Mesothelial cell of epicardium (in vitro differentiated cells): ENCODE results near the gene TERC. TPM values are rescaled to one million over a fixed set of nuclear protein-coding genes. Genes with fewer than 3 reads are reported as not detected.
A peak's percentile ranks its signal among the peaks of the same experiment; 100 is the strongest.

ENCODE experiments used
- DNase-seq, 2 experiments: peaks; one replicate each; pipeline ENCODE4 v3.0.0; 2021; ENCODE audit warnings: low spot score in 2 of 2; ENCODE audit not compliant: unreplicated experiment in 2 of 2
- H3K27ac Mint-ChIP-seq: 2 replicates; pipeline ENCODE4 v1.8.0; 2021; ENCODE audit warnings: mixed read lengths
- H3K27me3 Mint-ChIP-seq: 2 replicates; pipeline ENCODE4 v1.8.0; 2021; ENCODE audit warnings: low read depth, mixed read lengths
- H3K36me3 Mint-ChIP-seq: 2 replicates; pipeline ENCODE4 v1.8.0; 2021; ENCODE audit warnings: mixed read lengths
- H3K4me1 Mint-ChIP-seq: 2 replicates; pipeline ENCODE4 v1.8.0; 2021; ENCODE audit warnings: mixed read lengths
- H3K4me3 Mint-ChIP-seq: 2 replicates; pipeline ENCODE4 v1.8.0; 2021; ENCODE audit warnings: mild to moderate bottlenecking, moderate library complexity, mixed read lengths
- H3K9me3 Mint-ChIP-seq: 2 replicates; pipeline ENCODE4 v1.8.0; 2021; ENCODE audit warnings: mixed read lengths
- total RNA-seq: library from RNA; stranded (reverse); gene quantifications from 3 replicates; pipeline ENCODE4 v1.2.1, GENCODE V29; 2021
- TF ChIP-seq, protein P1 (sequence below): fragments of 200-600 bp; sonication (generic); IDR thresholded peaks from one replicate; pipeline ENCODE4 v1.5.0; 2021; ENCODE audit warnings: antibody characterized with exemption; ENCODE audit not compliant: unreplicated experiment

TERC gene
- total RNA-seq, 1 donor from 2014 or later, result 11.8 TPM

DNA sequence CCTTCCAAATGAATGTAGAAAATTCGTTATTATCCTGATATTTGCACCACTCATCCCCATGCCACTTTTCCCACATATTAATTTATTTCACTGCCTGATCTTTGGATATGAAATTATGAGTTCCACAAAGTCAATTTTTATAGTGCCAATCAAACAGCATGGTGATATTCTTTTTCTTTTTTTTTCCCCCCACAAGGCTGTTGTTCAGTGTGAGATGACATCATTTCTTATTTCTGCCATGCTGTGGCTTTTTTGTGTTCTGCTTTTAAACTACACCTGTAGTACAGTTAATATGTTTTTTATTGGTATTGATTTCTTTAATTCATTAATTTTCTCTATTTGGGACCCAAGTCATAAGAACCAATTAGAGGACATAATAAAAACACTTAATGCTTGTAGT is 22.9 kb upstream of the TERC start:
- H3K4me3 Mint-ChIP-seq, result no peak overlapping the region
- no peaks in the 10 kb centered on the region for H3K9me3 Mint-ChIP-seq
- no peaks in the 10 kb centered on the region for H3K27me3 Mint-ChIP-seq
- TF ChIP-seq, protein P1, sequence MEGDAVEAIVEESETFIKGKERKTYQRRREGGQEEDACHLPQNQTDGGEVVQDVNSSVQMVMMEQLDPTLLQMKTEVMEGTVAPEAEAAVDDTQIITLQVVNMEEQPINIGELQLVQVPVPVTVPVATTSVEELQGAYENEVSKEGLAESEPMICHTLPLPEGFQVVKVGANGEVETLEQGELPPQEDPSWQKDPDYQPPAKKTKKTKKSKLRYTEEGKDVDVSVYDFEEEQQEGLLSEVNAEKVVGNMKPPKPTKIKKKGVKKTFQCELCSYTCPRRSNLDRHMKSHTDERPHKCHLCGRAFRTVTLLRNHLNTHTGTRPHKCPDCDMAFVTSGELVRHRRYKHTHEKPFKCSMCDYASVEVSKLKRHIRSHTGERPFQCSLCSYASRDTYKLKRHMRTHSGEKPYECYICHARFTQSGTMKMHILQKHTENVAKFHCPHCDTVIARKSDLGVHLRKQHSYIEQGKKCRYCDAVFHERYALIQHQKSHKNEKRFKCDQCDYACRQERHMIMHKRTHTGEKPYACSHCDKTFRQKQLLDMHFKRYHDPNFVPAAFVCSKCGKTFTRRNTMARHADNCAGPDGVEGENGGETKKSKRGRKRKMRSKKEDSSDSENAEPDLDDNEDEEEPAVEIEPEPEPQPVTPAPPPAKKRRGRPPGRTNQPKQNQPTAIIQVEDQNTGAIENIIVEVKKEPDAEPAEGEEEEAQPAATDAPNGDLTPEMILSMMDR, result no peak
- peaks cover 15% of the 10 kb centered on the region for H3K36me3 Mint-ChIP-seq
- no peaks in the 10 kb centered on the region for H3K4me1 Mint-ChIP-seq
- no peak overlapping the region for H3K27ac Mint-ChIP-seq
- DNase-seq, result no peak

DNA sequence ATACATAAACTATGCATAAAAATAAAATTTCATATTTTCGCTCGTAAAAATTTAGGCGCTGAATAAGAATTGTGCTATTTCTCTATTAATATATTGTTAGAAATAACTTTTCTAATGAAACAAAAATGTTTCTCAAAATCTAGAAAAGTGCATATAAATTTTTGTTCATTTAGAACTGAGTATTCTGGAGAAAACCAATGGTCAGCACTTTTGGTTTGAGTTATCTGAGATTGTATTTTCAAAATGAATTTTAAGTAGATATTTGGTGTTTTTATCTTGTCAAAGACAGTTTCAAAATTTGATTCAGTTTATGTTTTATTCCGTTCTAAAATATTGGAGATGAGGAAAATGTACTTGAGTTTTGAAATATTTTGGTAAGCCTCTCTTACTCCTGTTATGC is 22.3 kb upstream of the TERC start:
- Mint-ChIP-seq H3K27ac (no peak overlapping the region), H3K9me3 (no peaks in the 10 kb centered on the region), H3K27me3 (no peaks in the 10 kb centered on the region), H3K4me3 (no peak overlapping the region), H3K36me3 (peaks cover 10% of the 10 kb centered on the region), H3K4me1 (no peaks in the 10 kb centered on the region)
- DNase-seq, result no peak
- TF ChIP-seq, protein P1, result no peak

DNA sequence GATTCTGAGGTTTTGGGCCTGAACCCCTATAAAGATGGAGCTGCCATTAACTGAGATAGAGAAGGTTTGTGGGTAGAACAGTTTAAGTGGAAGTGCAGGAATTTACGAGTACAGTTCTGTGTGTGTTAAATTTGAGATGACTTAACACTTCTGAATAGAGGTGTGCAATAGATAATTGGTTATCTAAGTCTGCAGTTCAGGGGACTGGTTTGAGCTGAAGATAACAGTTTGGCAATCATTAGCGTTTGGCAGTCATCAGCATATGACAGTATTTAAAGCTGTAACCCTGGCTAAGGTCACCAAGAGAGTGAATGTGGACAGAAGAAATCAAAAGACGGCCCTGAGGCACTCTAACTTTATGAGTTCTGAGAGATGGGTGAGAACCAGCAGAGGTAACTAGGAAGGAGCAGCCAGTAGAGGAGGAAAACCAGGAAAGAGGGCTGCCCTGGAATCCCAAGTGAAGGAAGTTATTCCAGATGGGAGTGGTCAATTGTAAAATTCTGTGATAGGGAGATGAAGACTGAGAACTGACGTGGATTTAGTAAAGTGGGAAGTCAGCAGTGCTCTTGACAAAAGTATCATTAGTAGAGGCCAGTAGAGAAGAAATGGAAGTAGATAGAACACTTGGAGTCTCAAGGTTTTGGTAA is 16.5 kb upstream of the TERC start:
- no peak for DNase-seq
- Mint-ChIP-seq H3K27ac (no peak overlapping the region), H3K27me3 (no peaks in the 10 kb centered on the region), H3K4me3 (no peak overlapping the region), H3K9me3 (no peaks in the 10 kb centered on the region), H3K4me1 (peaks cover under 1% of the 10 kb centered on the region), H3K36me3 (peaks cover 26% of the 10 kb centered on the region)
- TF ChIP-seq, protein P1, result no peak

DNA sequence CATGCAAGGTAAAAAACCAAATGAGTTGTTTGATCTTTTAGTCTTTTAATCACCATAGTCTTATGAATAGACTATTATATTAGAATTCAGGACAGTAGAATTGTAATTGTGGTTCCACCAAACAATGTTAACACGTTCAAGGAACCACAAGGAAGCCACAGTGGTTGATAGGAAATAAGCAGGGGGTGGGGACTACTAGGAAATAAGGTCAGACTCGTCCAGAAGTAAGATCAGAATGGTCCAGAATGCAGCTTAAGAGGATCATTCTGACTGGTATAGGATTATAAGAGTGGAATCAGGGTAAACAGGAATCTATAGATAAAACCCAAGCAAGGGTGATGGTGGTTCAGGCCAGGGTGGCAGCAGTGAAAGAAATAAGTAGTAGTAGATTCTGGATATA is 15.9 kb upstream of the TERC start:
- Mint-ChIP-seq H3K27ac (no peak overlapping the region), H3K4me3 (no peak overlapping the region), H3K27me3 (no peaks in the 10 kb centered on the region), H3K36me3 (peaks cover 26% of the 10 kb centered on the region), H3K9me3 (no peaks in the 10 kb centered on the region), H3K4me1 (peaks cover 6% of the 10 kb centered on the region)
- no peak for DNase-seq
- TF ChIP-seq, protein P1, result no peak

DNA sequence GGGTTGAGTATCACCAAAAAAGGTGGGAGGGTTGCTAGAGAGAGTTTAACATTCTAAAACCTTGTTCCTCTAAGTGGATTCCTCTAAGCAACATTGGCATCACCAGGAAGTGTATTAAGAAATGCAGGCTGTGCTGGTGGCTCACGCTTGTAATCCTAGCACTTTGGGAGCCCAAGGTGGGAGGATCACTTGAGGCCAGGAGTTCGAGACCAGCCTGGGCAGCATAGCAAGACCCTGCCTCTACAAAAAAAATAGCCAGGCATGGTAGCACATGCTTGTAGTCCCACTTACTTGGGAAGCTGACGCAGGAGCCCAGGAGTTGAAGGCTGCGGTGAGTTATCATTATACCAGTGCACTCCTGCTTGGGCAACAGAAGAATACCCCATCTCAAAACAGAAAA is 13.0 kb upstream of the TERC start:
- peaks cover 24% of the 10 kb centered on the region for H3K36me3 Mint-ChIP-seq
- no peak overlapping the region for H3K4me3 Mint-ChIP-seq
- peaks cover 25% of the 10 kb centered on the region for H3K4me1 Mint-ChIP-seq
- no peaks in the 10 kb centered on the region for H3K9me3 Mint-ChIP-seq
- no peak overlapping the region for H3K27ac Mint-ChIP-seq
- DNase-seq, result no peak
- no peaks in the 10 kb centered on the region for H3K27me3 Mint-ChIP-seq
- TF ChIP-seq, protein P1, result no peak

DNA sequence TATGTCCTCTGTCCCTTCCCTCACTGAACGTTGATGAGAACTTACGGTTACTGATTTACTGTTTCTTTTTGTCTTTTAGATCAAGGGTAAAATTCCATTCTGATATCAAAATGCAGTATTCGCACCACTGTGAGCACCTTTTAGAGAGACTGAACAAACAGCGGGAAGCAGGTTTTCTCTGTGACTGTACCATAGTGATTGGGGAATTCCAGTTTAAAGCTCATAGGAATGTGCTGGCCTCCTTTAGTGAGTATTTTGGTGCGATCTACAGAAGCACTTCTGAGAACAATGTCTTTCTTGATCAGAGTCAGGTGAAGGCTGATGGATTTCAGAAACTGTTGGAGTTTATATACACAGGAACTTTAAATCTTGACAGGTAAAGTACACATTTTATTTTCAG is 9.3 kb upstream of the TERC start:
- Mint-ChIP-seq H3K4me3 (peak overlapping the region; percentile 96), H3K27ac (peak overlapping the region; percentile 99), H3K27me3 (no peaks in the 10 kb centered on the region), H3K9me3 (no peaks in the 10 kb centered on the region), H3K4me1 (peaks cover 33% of the 10 kb centered on the region), H3K36me3 (peaks cover 11% of the 10 kb centered on the region)
- TF ChIP-seq, protein P1, result no peak
- DNase-seq, result no peak
